Dermis microvascular lymphatic vessel endothelial cell (primary cell): Measurements from ENCODE around the gene FBXW12. TPM values are rescaled to one million over a fixed set of nuclear protein-coding genes. Genes with fewer than 3 reads are reported as not detected.
A peak's percentile ranks its signal among the peaks of the same experiment; 100 is the strongest.

Experiments
- DNase-seq, 2 donors: peaks; one replicate each; pipeline versions ENCODE4 v3.0.0 to v3.0.0-alpha.2; 2010; ENCODE audit warnings: low read depth in 2 of 2
- total RNA-seq: library from RNA; depleted of rRNA; stranded (reverse); fragments of >200 nt; gene quantifications from 2 replicates; pipeline ENCODE4 v1.2.1, GENCODE V29; 2014

Gene FBXW12
- total RNA-seq, 1 donor from 2014 or later, result not detected

GRCh38 chr3:48435223-48435595 lies 63.2 kb downstream of the FBXW12 start:
- DNase-seq, result no peak

DNA sequence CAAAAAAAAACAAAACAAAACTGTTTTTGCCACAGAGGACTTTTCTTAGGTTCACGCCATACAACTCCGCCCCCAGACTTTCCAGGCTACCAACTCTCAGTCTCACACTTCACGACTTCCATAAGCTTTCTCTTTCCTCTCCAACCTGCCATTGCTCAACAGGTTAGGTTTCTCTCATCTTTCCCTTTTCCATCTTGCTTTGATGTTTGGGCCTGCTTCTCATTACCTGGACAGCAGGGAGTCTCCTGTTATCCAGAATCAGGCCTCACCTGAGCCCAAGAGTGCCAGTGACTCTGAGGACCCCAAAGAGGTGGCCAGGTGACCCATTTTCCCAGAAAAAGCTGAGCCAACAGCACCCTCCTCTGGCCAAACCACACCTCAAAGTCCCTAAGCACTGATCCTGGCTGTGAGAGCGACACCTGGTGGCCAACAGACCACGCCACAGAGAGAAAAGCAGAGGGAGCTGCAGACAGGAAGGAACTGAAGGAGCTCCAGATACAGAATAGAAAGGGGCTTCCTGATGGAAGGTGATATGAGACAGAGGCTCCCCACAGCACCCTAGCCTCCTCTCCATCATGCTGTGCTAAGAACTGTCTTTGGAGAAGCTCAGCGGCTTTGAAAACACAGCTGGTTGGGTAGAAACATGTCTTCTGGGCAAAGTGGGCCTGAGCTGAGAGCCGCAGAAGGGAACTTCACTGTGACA lies 63.9 kb downstream of the FBXW12 start:
- peak; percentile 74 to 87 for DNase-seq

- DNase-seq, result no peak
Observed at GRCh38 chr3:48436477-48436787, 64.4 kb downstream of the FBXW12 start.

GRCh38 chr3:48436855-48437254 lies 64.8 kb downstream of the FBXW12 start:
- DNase-seq, result no peak

GRCh38 chr3:48437812-48438211 lies 65.8 kb downstream of the FBXW12 start:
- DNase-seq, result no peak

- peak; percentile 91 to 97 for DNase-seq
Observed at GRCh38 chr3:48439820-48440589, 68.0 kb downstream of the FBXW12 start, which contains the start of the genes CCDC51 and TMA7. Gene CCDC51 (minus strand): TSS chr3:48440119. CDS start chr3:48435128, 4,991 bp downstream. Gene TMA7 (plus strand): TSS chr3:48440257. CDS start chr3:48440297, 40 bp downstream.

- peak in 1 of 2 donors; percentile 41 for DNase-seq
Observed at GRCh38 chr3:48440590-48440958, 68.6 kb downstream of the FBXW12 start.

GRCh38 chr3:48441940-48442339 lies 69.9 kb downstream of the FBXW12 start:
- no peak for DNase-seq

Other genes with a start within 250 kb of the FBXW12 start
- gene CDC25A, start 183.8 kb upstream of the FBXW12 start, total RNA-seq, result 8.6 and 9.1 TPM in 2 replicates
- not detected in 2 replicates for gene CAMP, start 148.7 kb upstream of the FBXW12 start, total RNA-seq
- gene ZNF589, start 131.1 kb upstream of the FBXW12 start, total RNA-seq, result 2.8 and 3.4 TPM in 2 replicates
- 15.3 and 20.5 TPM in 2 replicates for gene NME6, start 70.9 kb upstream of the FBXW12 start, total RNA-seq
- not detected in 2 replicates for gene SPINK8, start 38.6 kb upstream of the FBXW12 start, total RNA-seq
- gene PLXNB1, start 57.9 kb downstream of the FBXW12 start, total RNA-seq, result 13.9 and 20.5 TPM in 2 replicates
- gene CCDC51, start 67.9 kb downstream of the FBXW12 start, total RNA-seq, result 9.7 and 13.1 TPM in 2 replicates
- 108 and 193 TPM in 2 replicates for gene TMA7, start 68.0 kb downstream of the FBXW12 start, total RNA-seq
- gene ATRIP, start 74.5 kb downstream of the FBXW12 start, total RNA-seq, result 4.9 and 6.1 TPM in 2 replicates
- 71.8 and 91.9 TPM in 2 replicates for gene SHISA5, start 132.0 kb downstream of the FBXW12 start, total RNA-seq
- gene PFKFB4, start 184.6 kb downstream of the FBXW12 start, total RNA-seq, result 0.76 and 1.3 TPM in 2 replicates
- gene UCN2, start 191.6 kb downstream of the FBXW12 start, total RNA-seq, result not detected in 2 replicates
- gene COL7A1, start 223.1 kb downstream of the FBXW12 start, total RNA-seq, result under 0.01 and 0.13 TPM in 2 replicates
- 311 and 325 TPM in 2 replicates for gene UQCRC1, start 237.4 kb downstream of the FBXW12 start, total RNA-seq
- gene TMEM89, start 249.6 kb downstream of the FBXW12 start, total RNA-seq, result 0.13 TPM in 1 of 2 replicates, not detected in the other